Lung (tissue), 12 donors: ENCODE data around the gene ASIC4. TPM values are rescaled to one million over a fixed set of nuclear protein-coding genes. Genes with fewer than 3 reads are reported as not detected.

Experiments
- ATAC-seq: fragments of 200-7000 bp; cut with Tn5 transposase; one replicate; pipeline ENCODE4 v1.9.1; 2020; ENCODE audit warnings: moderate number of reproducible peaks; ENCODE audit not compliant: insufficient read depth, low FRiP score
- DNase-seq, 3 donors: peaks; one replicate each; pipeline ENCODE4 v3.0.0-alpha.2; 2013 to 2017
- H3K27ac ChIP-seq, 2 donors: one replicate each; pipeline ENCODE4 v1.5.1; 2013; ENCODE audit warnings: mild to moderate bottlenecking in 2 of 2, moderate library complexity in 2 of 2, control low read depth in 1 of 2, inconsistent platforms in 1 of 2, low read depth in 1 of 2, low read length in 1 of 2
- H3K27me3 ChIP-seq, 3 donors: one replicate each; pipeline ENCODE4 v1.5.1; 2013; ENCODE audit warnings: low read length in 2 of 3; ENCODE audit not compliant: control insufficient read depth in 3 of 3, insufficient read depth in 3 of 3
- H3K36me3 ChIP-seq, 4 donors: one replicate each; pipeline ENCODE4 v1.5.1; 2013; ENCODE audit warnings: low read length in 4 of 4, mild to moderate bottlenecking in 1 of 4, moderate library complexity in 1 of 4; ENCODE audit not compliant: control insufficient read depth in 4 of 4, insufficient read depth in 4 of 4
- H3K4me1 ChIP-seq, 5 donors: one replicate each; pipeline ENCODE4 v1.5.1; 2013; ENCODE audit warnings: low read length in 5 of 5, mild to moderate bottlenecking in 2 of 5, moderate library complexity in 1 of 5; ENCODE audit not compliant: control insufficient read depth in 5 of 5, insufficient read depth in 5 of 5
- H3K4me3 ChIP-seq: one replicate; pipeline ENCODE4 v1.5.1; 2013; ENCODE audit warnings: mild to moderate bottlenecking, control low read depth, moderate library complexity
- H3K9ac ChIP-seq, 2 donors: one replicate each; pipeline ENCODE4 v1.5.1; 2013; ENCODE audit warnings: low read length in 2 of 2, control low read depth in 1 of 2; ENCODE audit not compliant: insufficient read depth in 1 of 2
- H3K9me3 ChIP-seq, 4 donors: one replicate each; pipeline ENCODE4 v1.5.1; 2013; ENCODE audit warnings: low read length in 3 of 4, mild to moderate bottlenecking in 1 of 4, moderate library complexity in 1 of 4; ENCODE audit not compliant: control insufficient read depth in 4 of 4, insufficient read depth in 3 of 4
- WGBS, 2 donors: extraction: QIAGEN DNeasy Blood & Tissue Kit; methylation state at CpG; one replicate each; pipeline ENCODE4 v1.1.7; 2013; 5-methylcytosine and 5-hydroxymethylcytosine counted together
- polyA plus RNA-seq, 2 donors: library from polyadenylated mRNA; stranded (reverse); fragments of 200-250 nt; gene quantifications; one replicate each; pipeline ENCODE4 v1.2.1, GENCODE V29; 2013
- total RNA-seq, 2 donors: library from RNA; depleted of rRNA in 1 of 2; stranded (reverse); fragments of >200 nt in 1 of 2; gene quantifications; one replicate each; pipeline ENCODE4 v1.2.1, GENCODE V29; 2014 to 2021
- TF ChIP-seq, protein P1 (sequence below): IDR thresholded peaks from 2 replicates; pipeline ENCODE4 v1.5.1; 2012; ENCODE audit warnings: mild to moderate bottlenecking; ENCODE audit errors: control extremely low read depth, extremely low read depth
- donor health status: control.
- donor health status: control.
- donor health status: Bipolar disorder and iron deficiency.
- donor health status: healthy.
- donor health status: DM: yes; HTN: yes; CAD: no.

Gene ASIC4
- total and polyA plus RNA-seq, 4 donors, result 0.02 to 0.43 (median 0.14) TPM

DNA sequence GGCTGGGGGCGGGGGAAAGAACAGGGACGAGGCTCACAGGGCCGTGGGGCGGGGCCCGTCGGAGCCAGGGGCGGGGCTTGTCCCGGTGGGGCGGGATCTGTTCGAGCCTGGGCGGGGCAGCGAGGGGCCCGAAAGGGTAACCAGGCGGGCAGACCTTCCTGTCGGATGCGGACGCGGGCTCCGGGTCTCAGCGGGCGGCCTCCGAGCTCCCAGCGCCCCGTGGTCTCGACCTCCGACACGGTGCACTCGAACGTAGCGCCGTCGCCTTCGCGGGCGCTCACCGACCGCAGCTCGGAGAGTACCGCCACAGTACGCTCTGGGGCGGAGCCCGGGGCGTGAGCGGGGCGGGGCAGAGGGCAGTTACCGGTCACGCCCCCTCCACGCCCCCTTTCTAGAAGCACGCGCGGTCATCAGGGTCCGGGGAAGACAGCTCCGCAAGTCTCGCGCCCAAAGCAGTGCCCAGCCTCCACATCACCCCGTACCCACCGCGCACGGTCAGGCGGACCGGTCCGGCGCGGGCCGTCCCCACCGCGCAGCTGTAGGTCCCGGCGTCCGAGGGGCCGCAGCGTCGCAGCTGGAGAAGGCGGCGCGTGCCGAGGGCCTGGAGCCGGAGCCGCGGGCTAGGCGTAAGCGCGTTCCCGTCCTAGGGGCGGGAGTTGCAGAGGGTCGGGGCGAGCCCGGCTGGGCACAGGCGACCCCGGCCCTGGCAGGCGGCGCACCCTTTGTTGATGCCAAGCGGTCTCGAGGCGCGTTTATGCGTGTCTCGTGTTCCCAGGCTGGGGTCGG, 38.3 kb downstream of the ASIC4 start:
- Histone ChIP-seq H3K27me3 (peaks cover 0 to 5% (median 3%) of the 10 kb centered on the region in 3 donors), H3K4me1 (peaks cover 0 to 10% (median 3%) of the 10 kb centered on the region in 5 donors), H3K36me3 (peaks cover 0 to 4% (median 1%) of the 10 kb centered on the region in 4 donors), H3K9me3 (peaks cover 0 to 2% (median 0%) of the 10 kb centered on the region in 4 donors), H3K27ac (no peak overlapping the region), H3K4me3 (peak overlapping the region; percentile 55), H3K9ac (no peak overlapping the region)
- DNase-seq (peak; percentile 92 to 94 (median 92)), ATAC-seq (peak; percentile 93)
- WGBS, 2 donors, result 1 to 3% methylated on average over 61 to 99 of the region's 99 CpGs
- TF ChIP-seq, protein P1, sequence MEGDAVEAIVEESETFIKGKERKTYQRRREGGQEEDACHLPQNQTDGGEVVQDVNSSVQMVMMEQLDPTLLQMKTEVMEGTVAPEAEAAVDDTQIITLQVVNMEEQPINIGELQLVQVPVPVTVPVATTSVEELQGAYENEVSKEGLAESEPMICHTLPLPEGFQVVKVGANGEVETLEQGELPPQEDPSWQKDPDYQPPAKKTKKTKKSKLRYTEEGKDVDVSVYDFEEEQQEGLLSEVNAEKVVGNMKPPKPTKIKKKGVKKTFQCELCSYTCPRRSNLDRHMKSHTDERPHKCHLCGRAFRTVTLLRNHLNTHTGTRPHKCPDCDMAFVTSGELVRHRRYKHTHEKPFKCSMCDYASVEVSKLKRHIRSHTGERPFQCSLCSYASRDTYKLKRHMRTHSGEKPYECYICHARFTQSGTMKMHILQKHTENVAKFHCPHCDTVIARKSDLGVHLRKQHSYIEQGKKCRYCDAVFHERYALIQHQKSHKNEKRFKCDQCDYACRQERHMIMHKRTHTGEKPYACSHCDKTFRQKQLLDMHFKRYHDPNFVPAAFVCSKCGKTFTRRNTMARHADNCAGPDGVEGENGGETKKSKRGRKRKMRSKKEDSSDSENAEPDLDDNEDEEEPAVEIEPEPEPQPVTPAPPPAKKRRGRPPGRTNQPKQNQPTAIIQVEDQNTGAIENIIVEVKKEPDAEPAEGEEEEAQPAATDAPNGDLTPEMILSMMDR, result no peak

GRCh38 chr2:219553168-219553417, 38.8 kb downstream of the ASIC4 start:
- Histone ChIP-seq H3K9ac (no peak overlapping the region), H3K4me1 (peaks cover 0 to 10% (median 3%) of the 10 kb centered on the region in 5 donors), H3K27me3 (peaks cover 0 to 5% (median 3%) of the 10 kb centered on the region in 3 donors), H3K4me3 (no peak overlapping the region), H3K9me3 (peaks cover 0 to 2% (median 0%) of the 10 kb centered on the region in 4 donors), H3K27ac (no peak overlapping the region), H3K36me3 (peaks cover 0 to 3% (median 1%) of the 10 kb centered on the region in 4 donors)
- 31 to 33% methylated on average over 7 of the region's 7 CpGs for WGBS, 2 donors
- no peak for ATAC-seq
- TF ChIP-seq, protein P1, result no peak
- no peak for DNase-seq

DNA sequence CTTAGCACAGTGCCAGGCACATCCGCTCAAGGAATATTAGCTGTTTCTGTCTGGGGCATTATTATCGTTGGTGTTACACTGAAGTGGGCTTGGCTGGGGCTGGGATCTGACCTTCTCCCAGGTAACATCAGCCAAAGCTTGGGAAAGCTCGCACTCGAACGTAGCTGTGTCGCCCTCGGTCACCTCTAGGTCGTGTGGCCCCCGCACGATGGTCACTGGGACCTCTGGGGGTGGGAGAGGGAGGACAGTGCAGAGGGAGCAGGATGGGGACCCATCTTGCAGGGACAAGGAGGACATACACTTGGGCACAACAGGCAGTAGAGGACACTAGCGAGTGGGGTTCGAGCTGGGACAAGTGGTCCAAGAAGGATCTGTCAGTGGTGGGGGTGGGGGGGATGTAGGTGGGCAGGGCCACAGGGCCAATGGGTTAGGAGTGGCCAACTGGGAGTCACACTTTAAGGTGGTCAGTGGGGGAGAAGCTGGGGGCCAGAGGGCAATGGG, 39.2 kb downstream of the ASIC4 start:
- H3K9me3 ChIP-seq, result peaks cover 0 to 2% (median 0%) of the 10 kb centered on the region in 4 donors
- peaks cover 0 to 10% (median 3%) of the 10 kb centered on the region in 5 donors for H3K4me1 ChIP-seq
- TF ChIP-seq, protein P1, result no peak
- no peak overlapping the region for H3K9ac ChIP-seq
- peaks cover 0 to 5% (median 3%) of the 10 kb centered on the region in 3 donors for H3K27me3 ChIP-seq
- peaks cover 0 to 2% (median under 1%) of the 10 kb centered on the region in 4 donors for H3K36me3 ChIP-seq
- DNase-seq, result no peak
- H3K27ac ChIP-seq, result no peak overlapping the region
- no peak overlapping the region for H3K4me3 ChIP-seq
- 80 to 83% methylated on average over 12 of the region's 12 CpGs for WGBS, 2 donors
- no peak for ATAC-seq
